Fibroblast of villous mesenchyme (primary cell): ENCODE data around the gene GSE1. TPM values are rescaled to one million over a fixed set of nuclear protein-coding genes. Genes with fewer than 3 reads are reported as not detected.

Experiments
- DNase-seq: peaks from one replicate; pipeline ENCODE4 v3.0.0-alpha.2; 2010; ENCODE audit warnings: low read depth
- H3K4me3 ChIP-seq: 2 replicates; pipeline ENCODE4 v1.5.1; 2011; ENCODE audit warnings: low read depth, mild to moderate bottlenecking, low read length
- CTCF ChIP-seq: IDR thresholded peaks from 2 replicates; pipeline ENCODE4 v1.5.1; 2012; ENCODE audit warnings: low read depth, mild to moderate bottlenecking, low read length; ENCODE audit not compliant: insufficient read depth
- total RNA-seq: library from RNA; depleted of rRNA; stranded (reverse); fragments of >200 nt; gene quantifications from 2 replicates; pipeline ENCODE4 v1.2.3, GENCODE V29; 2012

GSE1 gene
- total RNA-seq, 1 donor = 48.4 TPM

GRCh38 chr16:85620374-85620773 lies 7.3 kb downstream of the GSE1 start:
- DNase-seq = peak; percentile 58
- TF ChIP-seq CTCF = no peak
- no peak overlapping the region for H3K4me3 ChIP-seq

DNA sequence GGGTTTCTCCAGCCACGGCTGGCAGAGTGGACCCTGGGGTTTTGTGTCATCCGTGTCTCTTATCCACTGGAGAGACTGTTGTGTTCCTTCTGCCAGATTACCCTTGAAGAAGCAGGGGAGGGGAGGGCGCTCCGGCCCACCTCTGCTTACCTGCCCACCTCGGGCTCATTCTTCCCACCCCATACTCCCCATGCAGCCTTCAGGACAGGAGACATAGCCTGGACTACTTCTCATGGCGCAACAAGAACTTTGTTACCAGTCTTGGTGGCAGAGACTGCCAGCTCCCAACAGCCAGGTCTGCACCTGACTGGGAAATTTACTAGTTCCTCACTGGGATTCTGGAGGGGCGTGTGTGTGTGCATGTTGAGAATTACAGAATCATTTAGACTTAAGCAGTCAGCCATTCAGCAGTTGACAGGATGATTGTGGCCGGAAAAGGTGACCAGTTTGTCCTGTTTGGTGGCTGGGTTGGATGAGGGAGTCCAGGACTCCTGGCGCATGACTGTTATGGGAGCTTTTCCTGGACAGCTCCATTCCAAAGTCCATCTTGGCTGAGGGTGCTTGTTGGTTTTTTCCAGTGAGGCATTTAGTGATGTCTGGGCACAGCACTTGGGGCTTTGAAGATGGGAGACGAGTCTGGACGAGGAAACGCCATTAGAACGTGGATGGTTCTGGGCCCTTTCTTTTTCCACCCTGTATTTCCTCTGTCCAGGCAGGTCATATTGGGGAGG lies 8.7 kb downstream of the GSE1 start:
- no peak for DNase-seq
- TF ChIP-seq CTCF = no peak
- H3K4me3 ChIP-seq = no peak overlapping the region

DNA sequence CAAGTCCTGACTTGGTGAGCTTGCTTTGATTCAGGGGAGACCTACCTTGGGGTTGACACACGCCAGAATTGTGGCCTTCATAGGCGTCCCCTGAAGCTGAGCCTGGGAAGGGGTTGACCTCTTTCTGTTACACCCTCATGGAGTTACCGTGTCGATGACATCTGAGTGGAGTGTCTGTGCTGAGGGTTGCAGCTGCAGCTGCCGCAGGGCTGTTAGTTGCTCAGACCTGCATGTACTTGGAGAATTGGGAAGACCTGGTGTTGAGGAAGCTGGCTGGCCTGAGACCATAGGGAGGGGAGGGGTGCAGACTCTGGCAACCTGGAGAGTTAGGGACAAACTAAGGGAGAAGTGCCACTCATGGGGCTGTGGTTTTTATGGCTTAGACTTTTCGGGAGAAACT lies 9.6 kb downstream of the GSE1 start:
- no peak for DNase-seq
- H3K4me3 ChIP-seq = no peak overlapping the region
- TF ChIP-seq CTCF = no peak

DNA sequence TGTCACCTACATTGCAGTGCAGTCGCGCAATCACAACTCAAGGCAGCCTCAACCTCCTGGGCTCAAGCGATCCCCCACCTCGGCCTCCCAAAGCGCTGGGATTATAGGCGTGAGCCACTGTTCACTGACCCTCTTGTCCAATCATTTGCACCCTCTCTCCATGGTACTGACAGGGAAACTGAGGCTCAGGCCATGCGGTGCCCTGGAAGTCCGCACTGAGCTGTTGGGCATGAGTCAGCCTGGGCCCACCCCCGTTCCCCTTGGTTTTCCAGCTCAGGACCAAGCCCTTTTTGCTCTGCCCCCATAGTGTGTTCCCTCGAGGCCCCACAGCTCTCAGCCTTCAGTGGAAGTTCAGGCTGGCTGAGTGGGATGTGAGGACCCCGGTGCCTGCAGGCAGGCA lies 10.1 kb downstream of the GSE1 start:
- no peak for TF ChIP-seq CTCF
- DNase-seq = no peak
- H3K4me3 ChIP-seq = no peak overlapping the region

DNA sequence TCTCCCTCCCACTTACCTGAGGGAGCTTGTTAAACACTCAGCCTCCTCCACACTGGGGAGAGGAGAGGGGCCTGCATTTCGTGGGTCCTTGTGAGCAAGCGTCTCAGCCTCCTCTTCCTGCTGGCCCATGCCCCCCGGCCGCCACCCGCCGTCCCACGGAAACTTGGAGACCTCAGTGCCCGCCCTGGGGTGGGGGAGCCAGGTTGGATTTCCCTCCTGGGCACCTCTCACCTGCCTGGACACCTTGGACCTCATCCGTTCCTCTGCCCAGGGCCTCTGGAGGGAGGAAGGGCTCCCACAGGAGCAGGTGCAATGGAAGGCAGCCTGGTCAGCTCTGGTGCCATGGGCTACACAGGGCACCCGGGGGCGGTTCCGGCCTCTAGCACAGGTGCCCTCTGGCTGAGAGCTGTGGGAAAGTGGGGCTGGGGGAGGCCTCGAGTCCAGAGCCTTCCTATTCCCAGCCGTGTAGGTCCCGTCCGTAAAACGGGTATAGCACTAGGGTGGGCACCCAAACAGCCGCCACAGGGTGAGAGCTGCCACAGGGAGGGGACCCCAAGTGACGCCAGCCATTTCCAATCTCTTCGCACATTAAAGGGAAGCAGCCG lies 11.0 kb downstream of the GSE1 start:
- no peak for TF ChIP-seq CTCF
- no peak for DNase-seq
- H3K4me3 ChIP-seq = no peak overlapping the region

GRCh38 chr16:85624646-85625045 lies 11.5 kb downstream of the GSE1 start:
- no peak overlapping the region for H3K4me3 ChIP-seq
- no peak for DNase-seq
- TF ChIP-seq CTCF = no peak
